HEK293 (cell line): ENCODE measurements around the gene DYNLRB1.

Source experiments
- CTCF ChIA-PET: fragments of 350-600 bp; formaldehyde crosslinking; extraction: SDS; loops from one replicate; lab custom pipeline; 2021; ENCODE audit warnings: antibody characterized with exemption; lab: Yijun Ruan, JAX
- POLR2A ChIA-PET: fragments of 300-600 bp; formaldehyde crosslinking; extraction: SDS; loops from one replicate; lab custom pipeline; 2020; ENCODE audit warnings: antibody characterized with exemption, inconsistent platforms; lab: Yijun Ruan, JAX
- H3K27ac ChIP-seq: fragments of 200-500 bp; sonication (Bioruptor generic); 2 replicates; pipeline ENCODE4 v1.5.1; 2014; ENCODE audit warnings: low read depth, low read length, control low read depth, inconsistent platforms; ENCODE audit errors: extremely low read depth
- H3K36me3 ChIP-seq, 2 experiments: fragments of 200-500 bp in 1 of 2; sonication (Bioruptor generic) in 1 of 2; 1 replicate in 1 of 2; 2 replicates in 1 of 2; pipeline ENCODE4 v1.5.1; 2014 to 2017; ENCODE audit warnings: inconsistent platforms in 2 of 2, low read length in 2 of 2; ENCODE audit not compliant: control insufficient read depth in 2 of 2, insufficient read depth in 1 of 2
- H3K4me1 ChIP-seq: fragments of 200-500 bp; sonication (Bioruptor generic); 2 replicates; pipeline ENCODE4 v1.5.1; 2014; ENCODE audit warnings: mild to moderate bottlenecking, low read length, inconsistent platforms; ENCODE audit not compliant: control insufficient read depth, insufficient read depth
- H3K4me3 ChIP-seq: 2 replicates; pipeline ENCODE4 v1.5.1; 2011; ENCODE audit warnings: low read depth, mild to moderate bottlenecking, control low read depth, low read length, moderate library complexity
- H3K9me3 ChIP-seq: fragments of 200-500 bp; sonication (Bioruptor generic); 2 replicates; pipeline ENCODE4 v1.5.1; 2014; ENCODE audit warnings: low read depth, low read length, inconsistent platforms; ENCODE audit not compliant: control insufficient read depth, insufficient read depth
- BCL11A ChIP-seq: fragments of 450-650 bp; formaldehyde crosslinking; IDR thresholded peaks from 2 replicates; pipeline ENCODE4 v1.5.1; 2016; ENCODE audit warnings: low read depth, missing biosample characterization, missing genetic modification characterization
- HOXC10 ChIP-seq: sonication (generic); formaldehyde crosslinking; IDR thresholded peaks from 2 replicates; pipeline ENCODE4 v1.8.1; 2023; ENCODE audit warnings: mild to moderate bottlenecking, missing genetic modification reagents
- IKZF3 ChIP-seq: fragments of 450-650 bp; IDR thresholded peaks from 2 replicates; pipeline ENCODE4 v1.5.0; 2018; ENCODE audit warnings: missing biosample characterization, mild to moderate bottlenecking, missing genetic modification characterization, moderate library complexity
- KLF9 ChIP-seq: fragments of 450-650 bp; formaldehyde crosslinking; IDR thresholded peaks from 2 replicates; pipeline ENCODE4 v1.5.1; 2016; ENCODE audit warnings: missing biosample characterization, missing genetic modification characterization, low read depth
- REST ChIP-seq: fragments of 450-650 bp; formaldehyde crosslinking; IDR thresholded peaks from 2 replicates; pipeline ENCODE4 v1.5.1; 2016; ENCODE audit warnings: missing biosample characterization, missing genetic modification characterization
- SP3 ChIP-seq: fragments of 450-650 bp; formaldehyde crosslinking; IDR thresholded peaks from 2 replicates; pipeline ENCODE4 v1.5.1; 2016; ENCODE audit warnings: missing biosample characterization, missing genetic modification characterization
- TRIM28 ChIP-seq: IDR thresholded peaks from 2 replicates; pipeline ENCODE4 v1.6.1; 2011; ENCODE audit warnings: low read length, control low read depth, borderline replicate concordance
- ZBTB26 ChIP-seq: fragments of 450-650 bp; formaldehyde crosslinking; optimal IDR thresholded peaks from 2 replicates; pipeline ENCODE3; 2016; ENCODE audit warnings: missing biosample characterization, mild to moderate bottlenecking, missing genetic modification characterization
- ZNF157 ChIP-seq: fragments of 450-650 bp; formaldehyde crosslinking; IDR thresholded peaks from 2 replicates; pipeline ENCODE4 v1.5.1; 2016; ENCODE audit warnings: missing biosample characterization, missing genetic modification characterization
- ZNF174 ChIP-seq: fragments of 450-650 bp; formaldehyde crosslinking; IDR thresholded peaks from 2 replicates; pipeline ENCODE4 v1.5.0; 2017; ENCODE audit warnings: missing biosample characterization, mild to moderate bottlenecking, missing genetic modification characterization
- ZNF202 ChIP-seq: fragments of 450-650 bp; formaldehyde crosslinking; IDR thresholded peaks from 2 replicates; pipeline ENCODE4 v1.5.1; 2016; ENCODE audit warnings: missing biosample characterization, missing genetic modification characterization, borderline replicate concordance
- ZNF48 ChIP-seq: fragments of 450-650 bp; formaldehyde crosslinking; IDR thresholded peaks from 2 replicates; pipeline ENCODE4 v1.5.1; 2016; ENCODE audit warnings: missing biosample characterization, missing genetic modification characterization
- ZNF510 ChIP-seq: fragments of 450-650 bp; formaldehyde crosslinking; IDR thresholded peaks from 2 replicates; pipeline ENCODE4 v1.5.1; 2018; ENCODE audit warnings: mild to moderate bottlenecking, missing genetic modification characterization, missing biosample characterization; ENCODE audit not compliant: insufficient replicate concordance
- ZNF513 ChIP-seq: fragments of 450-650 bp; IDR thresholded peaks from 2 replicates; pipeline ENCODE4 v1.5.1; 2018; ENCODE audit warnings: missing biosample characterization, missing genetic modification characterization
- ZNF521 ChIP-seq: fragments of 450-650 bp; formaldehyde crosslinking; IDR thresholded peaks from 2 replicates; pipeline ENCODE4 v1.5.1; 2017; ENCODE audit warnings: missing biosample characterization, mild to moderate bottlenecking, missing genetic modification characterization
- ZNF621 ChIP-seq: fragments of 450-650 bp; formaldehyde crosslinking; IDR thresholded peaks from 2 replicates; pipeline ENCODE4 v1.5.1; 2017; ENCODE audit warnings: missing biosample characterization, missing genetic modification characterization
- ZNF785 ChIP-seq: fragments of 450-650 bp; formaldehyde crosslinking; IDR thresholded peaks from 2 replicates; pipeline ENCODE4 v1.5.1; 2016; ENCODE audit warnings: missing biosample characterization, missing genetic modification characterization
- ZNF791 ChIP-seq: fragments of 450-650 bp; formaldehyde crosslinking; IDR thresholded peaks from 2 replicates; pipeline ENCODE4 v1.5.1; 2016; ENCODE audit warnings: missing biosample characterization, missing genetic modification characterization
- ZSCAN23 ChIP-seq: fragments of 450-650 bp; formaldehyde crosslinking; IDR thresholded peaks from 2 replicates; pipeline ENCODE4 v1.5.1; 2016; ENCODE audit warnings: missing biosample characterization, missing genetic modification characterization
- ZSCAN4 ChIP-seq: fragments of 450-650 bp; formaldehyde crosslinking; IDR thresholded peaks from 2 replicates; pipeline ENCODE4 v1.5.1; 2017; ENCODE audit warnings: missing biosample characterization, missing genetic modification characterization
- TF ChIP-seq, protein P1 (sequence below): fragments of 450-650 bp; formaldehyde crosslinking; IDR thresholded peaks from 2 replicates; pipeline ENCODE4 v1.5.1; 2016; ENCODE audit warnings: missing biosample characterization, missing genetic modification characterization
- TF ChIP-seq, protein P2 (sequence below): fragments of 450-650 bp; formaldehyde crosslinking; IDR thresholded peaks from 2 replicates; pipeline ENCODE4 v1.5.1; 2016; ENCODE audit warnings: missing biosample characterization, missing genetic modification characterization
- TF ChIP-seq, protein P3 (sequence below): fragments of 450-650 bp; IDR thresholded peaks from 2 replicates; pipeline ENCODE4 v1.5.1; 2018; ENCODE audit warnings: missing biosample characterization, mild to moderate bottlenecking, missing genetic modification characterization

Gene DYNLRB1

DNA sequence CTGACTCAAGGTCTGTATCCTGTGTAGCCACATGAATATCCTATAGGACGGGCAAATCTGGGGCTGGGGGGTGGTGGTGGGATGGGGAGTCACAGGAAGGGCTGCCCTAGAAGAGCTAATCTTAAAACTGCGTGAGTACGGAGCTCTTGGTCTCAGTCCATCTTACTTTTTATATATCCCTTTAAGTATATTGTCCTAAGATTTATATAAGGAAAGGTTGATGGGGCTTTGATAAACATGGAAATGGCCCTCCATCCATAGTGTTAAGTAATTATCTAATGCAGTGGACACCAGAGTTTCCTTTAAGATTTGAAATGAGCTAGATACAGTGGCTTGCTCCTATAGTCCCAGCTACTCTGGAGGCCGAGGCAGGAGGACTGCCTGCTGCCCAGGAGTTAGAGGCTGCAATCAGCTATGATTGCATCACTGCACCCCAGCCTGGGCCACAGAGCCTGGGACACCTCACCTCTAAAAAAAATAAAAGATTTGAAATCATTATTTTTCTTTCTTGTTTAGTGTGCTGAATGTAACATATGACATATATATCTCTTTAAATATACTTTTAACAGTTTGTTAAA is 24.2 kb upstream of the DYNLRB1 start (continued):
- TF ChIP-seq KLF9 (tag by site-specific recombination): no peak
- no peak for TF ChIP-seq TRIM28

DNA sequence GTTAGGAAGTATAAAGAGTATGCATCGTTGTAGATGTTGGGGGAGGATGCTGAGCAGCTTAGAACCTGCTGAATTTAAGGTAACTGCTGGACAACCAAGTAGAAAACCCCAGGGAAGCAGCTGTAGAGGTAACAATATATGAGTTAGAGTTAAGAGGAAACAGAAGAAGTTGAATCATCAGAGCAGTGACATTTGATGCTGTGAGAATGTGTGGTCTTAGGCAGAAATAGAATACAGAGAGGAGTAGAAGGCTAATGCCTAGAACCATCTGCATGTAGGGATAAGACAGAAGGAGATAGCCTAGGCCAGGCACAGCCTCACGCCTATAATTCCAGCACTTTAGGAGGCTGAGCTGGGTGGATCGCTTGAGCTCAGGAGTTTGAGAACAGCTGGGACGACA is 22.6 kb upstream of the DYNLRB1 start:
- peaks cover 47 to 90% of the 10 kb centered on the region in 2 experiments for H3K36me3 ChIP-seq
- ChIA-PET CTCF (interaction anchor here (4.4 kb wide), 1 partner anchor 180 kb away, joined by 20 read pairs; no protein-coding TSS in a partner anchor), POLR2A (no interaction called here)
- TF ChIP-seq ZSCAN23 (tag by site-specific recombination): no peak
- TF ChIP-seq ZNF621 (tag by site-specific recombination): no peak
- no peak for TF ChIP-seq ZNF521 (tag by site-specific recombination)
- no peak for TF ChIP-seq ZNF785
- no peak for TF ChIP-seq ZNF791 (tag by site-specific recombination)
- no peak for TF ChIP-seq IKZF3 (tag by site-specific recombination)
- no peak for TF ChIP-seq SP3 (tag by site-specific recombination)
- TF ChIP-seq BCL11A (tag by site-specific recombination): no peak
- TF ChIP-seq, protein P1, sequence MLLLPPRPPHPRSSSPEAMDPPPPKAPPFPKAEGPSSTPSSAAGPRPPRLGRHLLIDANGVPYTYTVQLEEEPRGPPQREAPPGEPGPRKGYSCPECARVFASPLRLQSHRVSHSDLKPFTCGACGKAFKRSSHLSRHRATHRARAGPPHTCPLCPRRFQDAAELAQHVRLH (tag by site-specific recombination): no peak
- no peak for TF ChIP-seq ZNF513 (tag by site-specific recombination)
- no peak for TF ChIP-seq REST (tag by site-specific recombination)
- TF ChIP-seq HOXC10 (CRISPR knock-in tag): no peak
- no peak for TF ChIP-seq ZNF202 (tag by site-specific recombination)
- TF ChIP-seq ZNF510 (tag by site-specific recombination): no peak
- TF ChIP-seq ZNF48 (tag by site-specific recombination): no peak
- no peak for TF ChIP-seq ZSCAN4 (tag by site-specific recombination)
- no peak overlapping the region for H3K27ac ChIP-seq
- H3K4me3 ChIP-seq: no peak overlapping the region
- no peaks in the 10 kb centered on the region for H3K9me3 ChIP-seq
- H3K4me1 ChIP-seq: no peaks in the 10 kb centered on the region

DNA sequence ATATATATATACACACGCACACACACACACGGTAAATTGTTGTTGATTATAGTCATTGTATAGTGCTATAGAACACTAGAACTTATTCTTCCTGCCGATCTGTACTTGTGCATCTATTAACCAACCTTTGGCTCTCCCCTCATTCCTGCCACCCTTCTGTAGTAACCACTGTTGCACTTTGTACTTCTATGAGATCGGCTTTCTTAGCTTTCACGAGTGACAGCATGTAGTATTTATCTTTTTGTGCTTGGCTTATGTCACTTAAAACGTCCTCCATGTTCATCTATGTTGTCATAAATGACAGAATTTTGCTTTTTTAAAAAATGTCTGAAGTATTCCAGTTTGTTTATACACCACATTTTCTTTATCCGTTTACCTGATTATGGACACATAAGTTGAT is 20.9 kb upstream of the DYNLRB1 start:
- no peak overlapping the region for H3K4me3 ChIP-seq
- H3K36me3 ChIP-seq: peaks cover 41 to 82% of the 10 kb centered on the region in 2 experiments
- no peak overlapping the region for H3K27ac ChIP-seq
- ChIA-PET CTCF (interaction anchor here (0.6 kb wide), 1 partner anchor 24 kb away, joined by 5 read pairs; no protein-coding TSS in a partner anchor), POLR2A (no interaction called here)
- H3K9me3 ChIP-seq: no peaks in the 10 kb centered on the region
- H3K4me1 ChIP-seq: no peaks in the 10 kb centered on the region
- TF ChIP-seq, protein P2, sequence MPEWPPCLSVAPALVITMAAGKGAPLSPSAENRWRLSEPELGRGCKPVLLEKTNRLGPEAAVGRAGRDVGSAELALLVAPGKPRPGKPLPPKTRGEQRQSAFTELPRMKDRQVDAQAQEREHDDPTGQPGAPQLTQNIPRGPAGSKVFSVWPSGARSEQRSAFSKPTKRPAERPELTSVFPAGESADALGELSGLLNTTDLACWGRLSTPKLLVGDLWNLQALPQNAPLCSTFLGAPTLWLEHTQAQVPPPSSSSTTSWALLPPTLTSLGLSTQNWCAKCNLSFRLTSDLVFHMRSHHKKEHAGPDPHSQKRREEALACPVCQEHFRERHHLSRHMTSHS (tag by site-specific recombination): no peak
- no peak for TF ChIP-seq ZNF174 (tag by site-specific recombination)
- TF ChIP-seq, protein P1 (tag by site-specific recombination): no peak
- TF ChIP-seq, protein P3, sequence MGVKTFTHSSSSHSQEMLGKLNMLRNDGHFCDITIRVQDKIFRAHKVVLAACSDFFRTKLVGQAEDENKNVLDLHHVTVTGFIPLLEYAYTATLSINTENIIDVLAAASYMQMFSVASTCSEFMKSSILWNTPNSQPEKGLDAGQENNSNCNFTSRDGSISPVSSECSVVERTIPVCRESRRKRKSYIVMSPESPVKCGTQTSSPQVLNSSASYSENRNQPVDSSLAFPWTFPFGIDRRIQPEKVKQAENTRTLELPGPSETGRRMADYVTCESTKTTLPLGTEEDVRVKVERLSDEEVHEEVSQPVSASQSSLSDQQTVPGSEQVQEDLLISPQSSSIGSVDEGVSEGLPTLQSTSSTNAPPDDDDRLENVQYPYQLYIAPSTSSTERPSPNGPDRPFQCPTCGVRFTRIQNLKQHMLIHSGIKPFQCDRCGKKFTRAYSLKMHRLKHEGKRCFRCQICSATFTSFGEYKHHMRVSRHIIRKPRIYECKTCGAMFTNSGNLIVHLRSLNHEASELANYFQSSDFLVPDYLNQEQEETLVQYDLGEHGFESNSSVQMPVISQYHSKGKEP (tag by site-specific recombination): no peak
- no peak for TF ChIP-seq ZBTB26
- TF ChIP-seq ZNF157 (tag by site-specific recombination): no peak
- TF ChIP-seq BCL11A (tag by site-specific recombination): no peak
